Activated naive CD8-positive, alpha-beta T cell treated with anti-CD3 and anti-CD28 coated beads for 36 hours (primary cell): Measurements from ENCODE around the gene ADAMTS16. TPM values are rescaled to one million over a fixed set of nuclear protein-coding genes. Genes with fewer than 3 reads are reported as not detected.

Source experiments
- DNase-seq: peaks from one replicate; pipeline ENCODE4 v3.0.0; 2021
- H3K27ac Mint-ChIP-seq: one replicate; pipeline ENCODE4 v1.8.0; 2022; ENCODE audit warnings: mild to moderate bottlenecking, moderate library complexity, mixed read lengths
- H3K27me3 Mint-ChIP-seq: one replicate; pipeline ENCODE4 v1.8.0; 2022; ENCODE audit warnings: mild to moderate bottlenecking, mixed read lengths
- H3K36me3 Mint-ChIP-seq: one replicate; pipeline ENCODE4 v1.8.0; 2021; ENCODE audit warnings: mild to moderate bottlenecking, mixed read lengths
- H3K4me1 Mint-ChIP-seq: one replicate; pipeline ENCODE4 v1.8.0; 2021; ENCODE audit warnings: mixed read lengths
- H3K4me3 Mint-ChIP-seq: one replicate; pipeline ENCODE4 v1.8.0; 2022; ENCODE audit warnings: mild to moderate bottlenecking, moderate library complexity, mixed read lengths
- H3K9me3 Mint-ChIP-seq: one replicate; pipeline ENCODE4 v1.8.0; 2022; ENCODE audit warnings: mixed read lengths
- total RNA-seq, 2 experiments: library from RNA; stranded (reverse); gene quantifications; one replicate each; pipeline ENCODE4 v1.2.3, GENCODE V29; 2021

ADAMTS16 gene
- total RNA-seq, 2 experiments from 2014 or later = not detected

DNA sequence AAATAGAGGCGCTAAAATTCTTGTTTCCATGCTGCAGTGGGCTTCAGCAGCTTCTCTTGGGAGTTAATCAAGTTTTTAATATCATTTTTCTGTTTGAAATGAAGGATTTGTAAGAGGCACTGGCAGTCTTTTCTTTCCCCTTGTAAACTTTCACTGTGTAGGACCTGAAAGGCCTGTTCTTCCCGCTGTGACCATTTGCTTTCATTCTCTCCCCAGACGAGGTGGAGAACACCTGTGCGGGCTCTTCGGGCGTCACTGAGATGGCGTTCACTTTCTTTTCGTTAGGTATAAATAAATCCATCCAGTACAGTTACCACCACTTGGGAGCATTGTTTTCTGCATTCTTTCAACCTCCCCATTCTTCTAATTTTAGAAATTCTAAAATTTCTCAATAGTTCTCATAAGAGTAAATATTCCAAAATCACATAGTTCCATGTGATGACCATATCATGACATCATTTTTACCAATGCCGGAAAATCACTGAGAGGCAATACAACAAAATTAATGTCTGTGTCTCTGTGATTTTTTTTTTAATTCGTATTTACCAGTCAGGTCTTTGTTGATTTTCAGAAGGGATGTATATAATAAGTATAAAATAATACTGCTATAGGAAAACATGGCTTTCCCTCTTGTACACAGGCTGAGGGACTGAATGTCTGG lies 150.7 kb downstream of the ADAMTS16 start:
- H3K36me3 Mint-ChIP-seq = no peaks in the 10 kb centered on the region
- no peak overlapping the region for H3K27ac Mint-ChIP-seq
- no peak for DNase-seq
- H3K4me1 Mint-ChIP-seq = no peaks in the 10 kb centered on the region
- H3K4me3 Mint-ChIP-seq = no peak overlapping the region
- peaks cover 12% of the 10 kb centered on the region for H3K9me3 Mint-ChIP-seq
- peaks cover 3% of the 10 kb centered on the region for H3K27me3 Mint-ChIP-seq

DNA sequence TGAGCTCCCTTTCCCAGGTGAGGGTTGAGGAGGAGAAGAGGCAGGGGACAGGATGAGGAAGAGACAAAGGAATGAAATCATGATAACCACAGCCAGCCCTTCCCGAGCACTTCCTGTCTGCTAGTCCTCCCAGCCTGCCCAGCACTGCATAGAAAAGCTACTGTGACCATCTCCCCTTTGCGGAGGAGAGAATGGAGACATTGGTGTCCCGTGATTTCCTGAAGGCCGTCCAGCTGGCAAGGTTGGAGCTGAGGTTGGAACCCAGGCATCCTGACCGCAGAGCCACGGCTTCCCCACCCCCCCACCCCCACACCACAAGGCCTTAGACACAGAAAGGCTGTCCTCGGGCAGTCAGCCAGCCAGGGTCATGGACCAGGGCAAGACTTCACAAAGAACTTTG lies 151.2 kb downstream of the ADAMTS16 start:
- Mint-ChIP-seq H3K4me1 (no peaks in the 10 kb centered on the region), H3K9me3 (peaks cover 10% of the 10 kb centered on the region), H3K27me3 (peaks cover 3% of the 10 kb centered on the region), H3K27ac (no peak overlapping the region), H3K36me3 (no peaks in the 10 kb centered on the region), H3K4me3 (no peak overlapping the region)
- no peak for DNase-seq

DNA sequence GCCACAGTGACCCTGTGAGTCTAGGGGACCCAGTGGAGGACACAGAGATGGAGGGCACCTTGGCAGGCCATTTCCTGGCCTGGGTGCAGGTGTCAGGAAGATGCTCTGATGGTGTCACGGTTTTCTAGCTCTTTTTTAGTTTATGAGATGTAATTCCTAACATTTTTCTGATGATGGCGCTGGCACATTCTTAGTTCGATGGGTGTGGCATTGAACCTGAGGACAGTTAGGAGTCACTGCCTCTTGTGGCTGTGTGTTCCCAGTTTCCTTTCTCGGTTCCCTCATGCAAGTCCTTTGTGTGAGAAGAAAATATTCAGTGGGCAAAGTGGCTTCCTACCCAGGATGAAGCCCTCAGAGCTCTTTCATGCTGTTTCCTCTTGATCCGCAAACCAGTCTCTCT lies 152.9 kb downstream of the ADAMTS16 start:
- no peaks in the 10 kb centered on the region for H3K4me1 Mint-ChIP-seq
- peaks cover 10% of the 10 kb centered on the region for H3K9me3 Mint-ChIP-seq
- H3K27ac Mint-ChIP-seq = no peak overlapping the region
- DNase-seq = no peak
- peaks cover 3% of the 10 kb centered on the region for H3K27me3 Mint-ChIP-seq
- H3K36me3 Mint-ChIP-seq = no peaks in the 10 kb centered on the region
- no peak overlapping the region for H3K4me3 Mint-ChIP-seq

DNA sequence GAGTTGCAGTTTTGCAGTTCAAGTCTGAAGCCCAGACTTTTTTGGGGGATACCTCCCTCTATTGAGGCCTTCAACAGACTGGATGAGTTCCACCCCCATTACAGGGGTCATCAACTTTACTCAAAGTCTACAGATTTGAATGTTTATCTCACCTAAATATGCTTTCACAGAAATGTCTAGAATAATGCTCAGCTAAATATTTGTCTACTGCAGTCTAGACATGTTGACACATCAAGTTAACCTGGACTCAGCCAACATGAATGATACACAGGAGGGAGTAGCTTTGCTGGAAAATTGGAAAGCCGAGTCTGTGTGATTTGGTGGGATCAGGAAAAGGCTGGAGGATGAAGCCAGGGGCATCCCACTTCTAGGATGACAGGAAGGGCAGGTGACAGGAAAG lies 154.3 kb downstream of the ADAMTS16 start:
- H3K27me3 Mint-ChIP-seq = peaks cover 3% of the 10 kb centered on the region
- H3K9me3 Mint-ChIP-seq = peaks cover 10% of the 10 kb centered on the region
- no peaks in the 10 kb centered on the region for H3K36me3 Mint-ChIP-seq
- H3K27ac Mint-ChIP-seq = no peak overlapping the region
- H3K4me3 Mint-ChIP-seq = no peak overlapping the region
- H3K4me1 Mint-ChIP-seq = no peaks in the 10 kb centered on the region
- DNase-seq = no peak

DNA sequence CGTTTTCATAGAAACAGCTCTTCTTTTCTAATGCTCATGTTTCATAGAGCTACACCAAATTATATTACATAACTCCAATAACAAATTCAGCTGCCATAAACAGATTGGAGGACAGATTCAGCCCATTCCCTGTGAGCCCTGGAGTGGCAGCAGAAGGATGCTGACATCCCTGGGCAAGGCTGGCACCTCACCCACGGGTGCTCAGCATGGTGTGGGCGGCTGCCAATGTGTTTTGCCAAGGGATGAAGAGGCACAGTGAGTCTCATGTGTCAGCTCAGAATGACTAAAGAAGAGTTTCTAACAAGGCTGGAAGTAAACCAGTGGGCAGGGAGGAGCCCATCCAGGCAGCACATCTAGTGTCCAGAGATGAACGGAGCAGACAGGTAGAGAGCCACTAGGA lies 155.2 kb downstream of the ADAMTS16 start:
- H3K4me1 Mint-ChIP-seq = no peaks in the 10 kb centered on the region
- peaks cover 13% of the 10 kb centered on the region for H3K9me3 Mint-ChIP-seq
- H3K4me3 Mint-ChIP-seq = no peak overlapping the region
- H3K27me3 Mint-ChIP-seq = peaks cover 3% of the 10 kb centered on the region
- H3K27ac Mint-ChIP-seq = no peak overlapping the region
- no peaks in the 10 kb centered on the region for H3K36me3 Mint-ChIP-seq
- DNase-seq = no peak

DNA sequence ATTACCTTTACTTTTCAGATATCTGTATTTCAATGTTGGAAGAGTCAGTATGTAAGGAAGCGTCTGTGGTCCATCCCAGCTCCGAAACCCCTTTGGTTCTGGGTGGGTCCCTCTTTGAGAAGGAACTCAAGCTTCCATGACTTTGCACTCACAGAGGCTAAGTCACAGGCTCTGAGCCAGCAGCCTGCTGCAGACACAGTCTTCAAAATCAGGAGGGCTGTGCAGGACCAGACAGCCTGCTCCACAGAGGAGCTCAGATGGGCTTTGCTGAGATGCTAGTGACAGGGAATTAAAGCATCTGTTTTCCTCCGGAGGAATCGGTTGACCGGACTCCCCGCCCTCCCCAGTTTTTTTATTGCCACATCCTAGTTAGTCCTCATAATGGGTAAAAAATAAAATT lies 155.9 kb downstream of the ADAMTS16 start:
- Mint-ChIP-seq H3K4me3 (no peak overlapping the region), H3K36me3 (no peaks in the 10 kb centered on the region), H3K4me1 (no peaks in the 10 kb centered on the region), H3K27ac (no peak overlapping the region), H3K27me3 (no peaks in the 10 kb centered on the region), H3K9me3 (peaks cover 15% of the 10 kb centered on the region)
- no peak for DNase-seq

DNA sequence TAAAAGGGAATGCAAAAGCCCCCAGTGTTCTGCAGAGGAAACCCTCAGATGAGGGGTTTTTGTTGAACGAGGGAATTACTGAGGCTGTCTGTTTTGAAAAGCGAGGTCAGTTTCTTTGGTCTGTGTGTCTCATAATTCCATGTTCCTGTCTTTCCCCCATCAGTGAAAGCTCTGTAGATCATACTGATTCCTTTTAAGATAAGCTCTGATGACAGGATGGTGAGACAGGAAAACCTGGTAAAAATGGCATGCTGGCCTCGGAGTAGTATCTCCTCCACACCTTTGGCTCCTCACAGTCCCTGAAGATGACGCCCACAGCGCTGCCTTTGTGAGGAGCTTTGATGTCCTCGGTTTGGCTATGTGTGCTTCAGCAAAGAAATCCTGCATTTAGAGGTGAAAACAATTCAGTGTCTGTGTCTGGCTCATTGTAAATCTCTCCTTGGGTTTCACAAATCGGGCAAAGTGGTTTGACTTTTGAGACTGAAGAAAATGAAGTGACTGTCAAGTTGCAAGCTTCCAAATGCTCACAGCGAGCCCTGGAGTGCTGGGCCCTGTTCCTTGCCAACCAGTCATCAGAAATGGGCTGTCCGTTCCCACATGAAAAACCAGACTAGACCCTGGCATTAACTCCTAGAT lies 157.4 kb downstream of the ADAMTS16 start:
- Mint-ChIP-seq H3K36me3 (no peaks in the 10 kb centered on the region), H3K27me3 (no peaks in the 10 kb centered on the region), H3K9me3 (peaks cover 22% of the 10 kb centered on the region), H3K27ac (no peak overlapping the region), H3K4me1 (no peaks in the 10 kb centered on the region), H3K4me3 (no peak overlapping the region)
- no peak for DNase-seq

DNA sequence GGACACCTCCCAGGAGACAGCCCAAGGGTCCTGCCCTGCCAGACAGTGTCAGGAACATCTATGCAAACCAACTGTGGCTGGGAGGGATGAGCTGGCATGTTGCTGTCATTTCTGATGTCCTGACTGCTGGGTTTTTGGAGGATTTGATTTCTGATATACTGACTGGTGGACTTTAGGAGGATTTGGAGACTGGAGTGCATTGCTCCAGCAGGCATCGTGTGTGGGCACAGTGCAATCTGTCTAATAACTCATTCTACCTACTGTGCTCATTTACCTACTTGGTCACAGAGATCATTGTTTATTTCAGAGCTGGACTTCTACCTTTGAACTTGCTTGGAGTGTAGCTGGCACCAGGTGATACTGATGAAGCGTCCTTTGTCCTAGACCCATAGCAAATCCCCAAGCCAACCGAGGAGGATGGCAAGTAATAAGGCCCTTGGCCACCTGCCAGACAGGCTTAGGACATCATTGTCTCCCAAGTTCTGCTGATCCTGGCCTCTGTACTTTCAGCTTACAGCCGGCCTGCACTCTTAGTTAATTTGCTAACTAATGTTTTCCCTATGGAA lies 158.0 kb downstream of the ADAMTS16 start:
- no peaks in the 10 kb centered on the region for H3K27me3 Mint-ChIP-seq
- no peak overlapping the region for H3K27ac Mint-ChIP-seq

DNA sequence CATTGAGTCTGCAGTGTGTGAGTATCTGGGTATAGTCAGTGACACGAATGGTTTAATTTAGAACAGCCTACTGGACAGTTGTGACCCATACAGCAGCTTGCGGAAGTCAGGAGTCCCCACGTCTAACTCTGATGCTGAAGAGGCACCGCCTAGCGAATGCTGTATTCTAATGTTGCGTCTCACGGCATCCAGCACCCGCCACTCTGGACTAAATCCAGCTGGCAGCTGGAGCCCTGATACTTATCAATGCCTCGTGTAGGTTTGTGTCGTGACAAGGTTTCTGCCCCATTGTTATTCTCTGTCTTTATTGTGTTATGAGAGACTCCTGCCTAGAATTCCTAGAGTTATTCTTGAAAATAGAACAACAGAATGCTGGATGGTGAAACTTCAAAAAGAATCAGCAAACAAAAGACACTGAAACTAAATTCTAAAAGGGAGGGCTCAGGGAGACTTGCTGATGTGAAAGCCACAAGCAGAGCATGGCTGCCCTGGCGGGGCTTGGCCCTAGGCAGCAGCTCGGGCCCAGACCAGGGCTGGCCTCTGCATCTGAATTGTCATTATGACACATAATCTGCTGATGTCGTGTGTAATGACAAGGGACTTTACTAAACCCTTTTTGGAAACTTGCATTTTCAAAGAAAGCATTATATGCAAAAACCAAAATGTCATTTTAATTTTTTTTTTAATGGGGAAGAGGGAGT lies 158.9 kb downstream of the ADAMTS16 start:
- no peak for DNase-seq
- Mint-ChIP-seq H3K27ac (no peak overlapping the region), H3K27me3 (no peaks in the 10 kb centered on the region), H3K36me3 (no peaks in the 10 kb centered on the region), H3K4me3 (no peak overlapping the region), H3K9me3 (peaks cover 20% of the 10 kb centered on the region), H3K4me1 (no peaks in the 10 kb centered on the region)

More for the DNA sequence above, 158.0 kb downstream of the ADAMTS16 start:
- no peaks in the 10 kb centered on the region for H3K36me3 Mint-ChIP-seq
- no peak overlapping the region for H3K4me3 Mint-ChIP-seq
- H3K4me1 Mint-ChIP-seq = no peaks in the 10 kb centered on the region
- H3K9me3 Mint-ChIP-seq = peaks cover 23% of the 10 kb centered on the region
- DNase-seq = no peak

DNA sequence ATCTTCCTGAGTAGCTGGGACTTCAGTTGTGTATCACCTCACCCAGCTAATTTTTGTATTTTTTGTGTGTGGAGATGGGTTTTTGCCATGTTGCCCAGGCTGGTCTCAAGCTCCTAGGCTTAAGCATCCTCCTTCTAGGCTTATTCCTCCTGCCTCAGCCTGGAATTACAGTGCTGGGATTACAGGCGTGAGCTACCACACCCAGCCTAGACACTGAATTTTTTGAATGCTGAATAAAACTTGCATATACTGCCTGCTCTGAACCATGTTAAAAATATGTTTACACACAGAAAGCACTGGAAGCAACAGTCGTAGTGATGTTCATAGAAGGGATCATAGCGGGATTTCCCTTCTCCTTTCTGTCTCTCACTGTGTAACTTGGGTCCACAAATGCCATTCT lies 161.0 kb downstream of the ADAMTS16 start:
- H3K27ac Mint-ChIP-seq = no peak overlapping the region
- H3K27me3 Mint-ChIP-seq = no peaks in the 10 kb centered on the region
- H3K4me3 Mint-ChIP-seq = no peak overlapping the region
- no peak for DNase-seq
- H3K9me3 Mint-ChIP-seq = peaks cover 15% of the 10 kb centered on the region
- no peaks in the 10 kb centered on the region for H3K4me1 Mint-ChIP-seq
- no peaks in the 10 kb centered on the region for H3K36me3 Mint-ChIP-seq

DNA sequence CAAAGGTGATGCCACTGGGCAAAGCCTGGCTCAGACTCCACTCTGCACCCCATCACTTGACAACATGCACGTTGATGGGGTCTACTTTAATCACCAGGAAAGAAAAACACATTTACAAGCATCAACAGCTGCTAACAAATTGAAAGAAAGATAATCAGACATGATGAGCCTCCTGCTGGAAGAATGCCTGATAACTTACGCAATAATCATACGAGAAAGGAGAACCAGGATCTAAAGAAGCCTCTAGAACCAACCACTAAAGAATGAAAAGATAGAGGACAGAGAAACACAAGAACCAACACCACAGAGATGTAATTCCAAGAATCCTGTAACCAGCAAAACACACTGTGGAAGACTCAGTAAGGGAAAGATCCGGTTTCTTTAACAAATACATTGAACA lies 162.1 kb downstream of the ADAMTS16 start:
- Mint-ChIP-seq H3K9me3 (peaks cover 15% of the 10 kb centered on the region), H3K36me3 (no peaks in the 10 kb centered on the region), H3K27me3 (no peaks in the 10 kb centered on the region), H3K4me1 (no peaks in the 10 kb centered on the region), H3K4me3 (no peak overlapping the region), H3K27ac (no peak overlapping the region)
- DNase-seq = no peak

DNA sequence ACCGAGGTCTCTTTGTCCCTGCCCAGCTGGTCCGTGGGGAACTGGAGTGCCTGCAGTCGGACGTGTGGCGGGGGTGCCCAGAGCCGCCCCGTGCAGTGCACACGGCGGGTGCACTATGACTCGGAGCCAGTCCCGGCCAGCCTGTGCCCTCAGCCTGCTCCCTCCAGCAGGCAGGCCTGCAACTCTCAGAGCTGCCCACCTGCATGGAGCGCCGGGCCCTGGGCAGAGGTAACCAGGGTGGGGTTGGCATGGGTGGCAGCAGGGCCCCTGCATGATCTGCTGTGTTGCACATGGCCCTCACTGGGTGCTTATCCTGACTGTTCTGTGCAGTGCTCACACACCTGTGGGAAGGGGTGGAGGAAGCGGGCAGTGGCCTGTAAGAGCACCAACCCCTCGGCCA lies 163.1 kb downstream of the ADAMTS16 start:
- no peak overlapping the region for H3K27ac Mint-ChIP-seq
- no peak overlapping the region for H3K4me3 Mint-ChIP-seq
- DNase-seq = no peak
- H3K9me3 Mint-ChIP-seq = peaks cover 15% of the 10 kb centered on the region
- H3K27me3 Mint-ChIP-seq = peaks cover 3% of the 10 kb centered on the region
- no peaks in the 10 kb centered on the region for H3K36me3 Mint-ChIP-seq
- no peaks in the 10 kb centered on the region for H3K4me1 Mint-ChIP-seq

DNA sequence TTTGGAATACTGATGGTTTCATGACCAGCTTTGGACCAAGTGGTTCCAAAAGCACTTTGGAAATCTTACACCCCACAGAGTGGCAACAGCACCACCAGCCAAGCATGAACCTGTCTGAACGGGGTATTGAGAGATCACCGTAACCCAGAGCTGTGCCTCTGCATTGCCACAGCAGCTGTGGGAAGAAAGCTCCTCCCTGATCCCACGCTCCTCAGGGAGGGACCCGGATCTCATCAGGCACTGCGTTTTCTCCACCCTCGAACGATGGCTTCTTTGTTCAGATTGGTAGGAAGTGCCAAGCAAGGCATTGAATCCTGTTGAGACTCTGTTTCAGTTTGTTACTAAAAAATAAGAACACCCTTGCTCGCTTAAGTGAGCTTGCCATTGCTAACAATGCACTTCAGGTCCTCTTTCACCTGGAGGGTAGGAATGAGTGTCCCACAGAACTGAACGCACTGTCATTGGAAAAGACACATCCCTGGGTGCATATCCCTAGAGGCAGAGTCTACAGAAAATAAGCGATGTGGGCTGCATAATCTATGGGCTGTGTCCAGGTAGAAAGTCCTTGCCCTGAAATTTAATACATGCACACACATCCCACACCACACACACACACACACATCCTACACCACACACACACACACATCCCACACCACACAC lies 164.4 kb downstream of the ADAMTS16 start:
- H3K4me1 Mint-ChIP-seq = no peaks in the 10 kb centered on the region
- no peak overlapping the region for H3K4me3 Mint-ChIP-seq
- peaks cover 4% of the 10 kb centered on the region for H3K27me3 Mint-ChIP-seq
- no peak for DNase-seq
- peaks cover 15% of the 10 kb centered on the region for H3K9me3 Mint-ChIP-seq
- H3K27ac Mint-ChIP-seq = no peak overlapping the region
- no peaks in the 10 kb centered on the region for H3K36me3 Mint-ChIP-seq

DNA sequence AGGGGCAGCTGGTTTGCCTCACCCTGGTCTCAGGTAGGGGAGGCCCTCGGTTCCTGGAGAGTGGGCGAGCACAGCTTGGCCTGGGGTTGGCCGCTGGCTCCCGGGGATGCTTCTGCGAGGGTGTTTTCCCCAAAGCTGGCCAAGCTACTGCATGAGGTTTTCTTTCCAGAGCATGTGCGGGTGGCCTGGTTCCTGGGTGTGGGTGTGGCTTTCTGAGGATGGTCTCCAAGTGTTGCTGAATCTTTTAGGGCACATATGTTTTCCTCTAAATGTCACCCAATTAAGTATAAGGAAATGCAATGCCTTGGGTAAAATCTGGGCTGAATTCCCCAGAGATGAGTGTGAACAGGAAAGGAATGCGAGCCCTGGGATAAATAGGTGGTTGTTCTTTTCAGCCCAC lies 166.6 kb downstream of the ADAMTS16 start:
- DNase-seq = no peak
- Mint-ChIP-seq H3K36me3 (no peaks in the 10 kb centered on the region), H3K9me3 (peaks cover 9% of the 10 kb centered on the region), H3K4me3 (no peak overlapping the region), H3K27me3 (peaks cover 4% of the 10 kb centered on the region), H3K4me1 (no peaks in the 10 kb centered on the region), H3K27ac (no peak overlapping the region)

DNA sequence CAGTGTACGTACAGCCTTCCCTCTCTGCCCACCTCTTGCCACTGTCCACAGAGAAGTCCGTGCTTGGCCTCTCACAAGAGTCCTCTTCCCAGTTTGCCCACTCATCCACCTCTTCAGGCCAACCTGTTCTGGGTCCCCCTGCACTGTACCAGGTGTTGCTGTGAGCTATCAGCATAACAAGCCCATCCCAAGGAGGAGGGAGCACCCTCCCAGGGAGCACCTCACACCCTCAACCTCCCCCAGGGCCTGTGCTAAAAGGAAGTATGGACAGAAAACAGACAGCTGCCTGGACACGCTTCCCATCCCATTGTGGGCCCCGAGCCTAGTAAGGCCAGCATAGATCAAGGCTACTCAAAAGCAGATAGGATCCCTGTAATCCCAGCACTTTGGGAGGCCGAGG lies 168.2 kb downstream of the ADAMTS16 start:
- peaks cover 4% of the 10 kb centered on the region for H3K27me3 Mint-ChIP-seq
- no peak for DNase-seq
- H3K36me3 Mint-ChIP-seq = no peaks in the 10 kb centered on the region
- H3K27ac Mint-ChIP-seq = no peak overlapping the region
- H3K9me3 Mint-ChIP-seq = peaks cover 2% of the 10 kb centered on the region
- H3K4me3 Mint-ChIP-seq = no peak overlapping the region
- H3K4me1 Mint-ChIP-seq = no peaks in the 10 kb centered on the region
